GM23248 (cell line): ENCODE measurements around the gene ZNF354C. TPM values are rescaled to one million over a fixed set of nuclear protein-coding genes. Genes with fewer than 3 reads are reported as not detected.

Experiments
- DNase-seq: peaks from one replicate; pipeline ENCODE4 v3.0.0-alpha.2; 2015
- H2AFZ ChIP-seq: fragments of 200-600 bp; sonication (generic); 2 replicates; pipeline ENCODE4 v1.6.1; 2016; ENCODE audit warnings: antibody characterized with exemption
- H3F3A ChIP-seq: fragments of 200-600 bp; sonication (generic); 2 replicates; pipeline ENCODE4 v1.6.1; 2016; ENCODE audit warnings: mild to moderate bottlenecking, antibody characterized with exemption, mixed run types; ENCODE audit not compliant: insufficient read depth
- H3K27ac ChIP-seq: fragments of 200-600 bp; sonication (generic); 2 replicates; pipeline ENCODE4 v1.5.1; 2016; ENCODE audit warnings: mild to moderate bottlenecking
- H3K27me3 ChIP-seq: fragments of 200-600 bp; sonication (generic); replicated peaks from 2 replicates; pipeline ENCODE4 v1.6.1; 2016; ENCODE audit warnings: mild to moderate bottlenecking; ENCODE audit not compliant: insufficient read depth
- H3K36me3 ChIP-seq: fragments of 200-600 bp; sonication (generic); 2 replicates; pipeline ENCODE4 v1.6.1; 2016; ENCODE audit warnings: low read depth, mild to moderate bottlenecking
- H3K4me1 ChIP-seq: fragments of 200-600 bp; sonication (generic); 2 replicates; pipeline ENCODE4 v1.6.1; 2016; ENCODE audit warnings: mild to moderate bottlenecking; ENCODE audit not compliant: insufficient read depth
- H3K4me2 ChIP-seq: fragments of 200-600 bp; sonication (generic); one replicate; pipeline ENCODE4 v1.6.1; 2016; ENCODE audit warnings: mild to moderate bottlenecking; ENCODE audit not compliant: unreplicated experiment
- H3K4me3 ChIP-seq: fragments of 200-600 bp; sonication (generic); 2 replicates; pipeline ENCODE4 v1.5.1; 2016; ENCODE audit warnings: mild to moderate bottlenecking
- H3K79me2 ChIP-seq: fragments of 200-600 bp; sonication (generic); 2 replicates; pipeline ENCODE4 v1.6.1; 2016; ENCODE audit warnings: mild to moderate bottlenecking; ENCODE audit not compliant: insufficient read depth
- H3K9ac ChIP-seq: fragments of 200-600 bp; sonication (generic); 2 replicates; pipeline ENCODE4 v1.6.1; 2016; ENCODE audit warnings: mild to moderate bottlenecking
- H3K9me2 ChIP-seq: fragments of 200-600 bp; sonication (generic); 2 replicates; pipeline ENCODE4 v1.6.1; 2016; ENCODE audit warnings: mixed run types, mild to moderate bottlenecking, moderate library complexity; ENCODE audit not compliant: insufficient read depth
- H3K9me3 ChIP-seq: fragments of 200-600 bp; sonication (generic); one replicate; pipeline ENCODE4 v1.6.1; 2017; ENCODE audit warnings: low read depth
- H4K20me1 ChIP-seq: fragments of 200-600 bp; sonication (generic); 2 replicates; pipeline ENCODE4 v1.6.0; 2016; ENCODE audit not compliant: insufficient read depth
- EZH2 ChIP-seq: fragments of 200-600 bp; sonication (generic); IDR thresholded peaks from 2 replicates; pipeline ENCODE4 v1.6.1; 2018; ENCODE audit warnings: antibody characterized with exemption, mild to moderate bottlenecking; ENCODE audit not compliant: insufficient read depth, poor library complexity, severe bottlenecking
- EZH2phosphoT487 ChIP-seq: fragments of 200-600 bp; sonication (generic); IDR thresholded peaks from 2 replicates; pipeline ENCODE4 v1.6.1; 2018; ENCODE audit warnings: antibody characterized with exemption, moderate library complexity, mild to moderate bottlenecking, low read depth; ENCODE audit not compliant: insufficient read depth
- WGBS, 2 experiments: methylation state at CpG; one replicate each; pipeline ENCODE4 v1.1.6; 2015 to 2017; ENCODE audit warnings: low lambda C conversion rate in 2 of 2, low coverage in 1 of 2; ENCODE audit errors: missing lambda C conversion rate in 2 of 2; 5-methylcytosine and 5-hydroxymethylcytosine counted together
- in situ Hi-C: fragments of 300-500 bp; cut with MboI; formaldehyde crosslinking; loops from 2 replicates; pipeline ENCODE4 v1.15.0; 2020
- polyA plus RNA-seq: library from polyadenylated mRNA; unstranded; fragments of >200 nt; fragmentation: Nextera tagmentation; extraction: Ambion mirVana; gene quantifications from 2 replicates; pipeline ENCODE4 v1.2.1, GENCODE V29; 2016
- total RNA-seq: library from RNA; depleted of rRNA; stranded (reverse); fragments of >200 nt; shearing (Covaris generic); gene quantifications from 2 replicates; pipeline ENCODE4 v1.2.3, GENCODE V29; 2014

Gene ZNF354C
- total and polyA plus RNA-seq, 2 experiments from 2014 or later, result 2.5 to 6.9 TPM

- no peaks in the 10 kb centered on the region for H3K9me3 ChIP-seq
- H3K79me2 ChIP-seq, result no peaks in the 10 kb centered on the region
- no peak for DNase-seq
- H3K9ac ChIP-seq, result no peak overlapping the region
- no peak overlapping the region for H3K4me2 ChIP-seq
- in situ Hi-C loops, result no loop called here
- H3K27ac ChIP-seq, result no peak overlapping the region
- no peaks in the 10 kb centered on the region for H4K20me1 ChIP-seq
- H3K9me2 ChIP-seq, result no peaks in the 10 kb centered on the region
- H3K4me3 ChIP-seq, result no peak overlapping the region
- TF ChIP-seq EZH2 (no peak), EZH2phosphoT487 (no peak)
- 95 to 96% methylated on average over 15 of the region's 15 CpGs for WGBS, 2 experiments
- no peaks in the 10 kb centered on the region for H3F3A ChIP-seq
- H3K36me3 ChIP-seq, result no peaks in the 10 kb centered on the region; the same call in 1 of the 2 replicates
- H2AFZ ChIP-seq, result no peak overlapping the region
- H3K4me1 ChIP-seq, result no peaks in the 10 kb centered on the region
- no peaks in the 10 kb centered on the region for H3K27me3 ChIP-seq
These were observed 59.4 kb downstream of the ZNF354C start for GRCh38 chr5:179119415-179120170.

- no peaks in the 10 kb centered on the region for H3K9me3 ChIP-seq
- no peak overlapping the region for H3K9ac ChIP-seq
- in situ Hi-C loops, result no loop called here
- H3K27me3 ChIP-seq, result no peaks in the 10 kb centered on the region
- H4K20me1 ChIP-seq, result no peaks in the 10 kb centered on the region
- H3K36me3 ChIP-seq, result no peaks in the 10 kb centered on the region; the same call in 1 of the 2 replicates
- H3K9me2 ChIP-seq, result no peaks in the 10 kb centered on the region
- H2AFZ ChIP-seq, result no peak overlapping the region
- no peak for DNase-seq
- H3K4me1 ChIP-seq, result no peaks in the 10 kb centered on the region
- 97 to 98% methylated on average over 23 to 35 of the region's 35 CpGs for WGBS, 2 experiments
- no peak overlapping the region for H3K4me3 ChIP-seq
- H3K4me2 ChIP-seq, result no peak overlapping the region
- H3K79me2 ChIP-seq, result no peaks in the 10 kb centered on the region
- H3F3A ChIP-seq, result no peaks in the 10 kb centered on the region
- no peak for TF ChIP-seq EZH2
- no peak for TF ChIP-seq EZH2phosphoT487
- no peak overlapping the region for H3K27ac ChIP-seq
These were observed 60.3 kb downstream of the ZNF354C start for GRCh38 chr5:179120421-179120861.

GRCh38 chr5:179120951-179121666, 60.9 kb downstream of the ZNF354C start:
- Histone ChIP-seq H3K4me3 (no peak overlapping the region), H3F3A (no peaks in the 10 kb centered on the region), H3K9ac (no peak overlapping the region), H4K20me1 (no peaks in the 10 kb centered on the region), H3K27ac (no peak overlapping the region), H3K27me3 (no peaks in the 10 kb centered on the region), H3K36me3 (no peaks in the 10 kb centered on the region; the same call in 1 of the 2 replicates), H3K4me2 (no peak overlapping the region), H3K79me2 (no peaks in the 10 kb centered on the region), H3K9me3 (no peaks in the 10 kb centered on the region), H3K9me2 (no peaks in the 10 kb centered on the region), H3K4me1 (no peaks in the 10 kb centered on the region), H2AFZ (no peak overlapping the region)
- TF ChIP-seq EZH2phosphoT487 (no peak), EZH2 (no peak)
- in situ Hi-C loops, result no loop called here
- WGBS, 2 experiments, result 93 to 96% methylated on average over 48 to 75 of the region's 75 CpGs
- DNase-seq, result no peak

- no peaks in the 10 kb centered on the region for H3F3A ChIP-seq
- TF ChIP-seq EZH2phosphoT487 (no peak), EZH2 (no peak)
- no peaks in the 10 kb centered on the region for H3K4me1 ChIP-seq
- 96 to 97% methylated on average over 13 to 23 of the region's 25 CpGs for WGBS, 2 experiments
- no peak overlapping the region for H3K9ac ChIP-seq
- H3K9me2 ChIP-seq, result no peaks in the 10 kb centered on the region
- H3K9me3 ChIP-seq, result no peaks in the 10 kb centered on the region
- no peaks in the 10 kb centered on the region for H3K79me2 ChIP-seq
- H4K20me1 ChIP-seq, result no peaks in the 10 kb centered on the region
- H3K27me3 ChIP-seq, result no peaks in the 10 kb centered on the region
- DNase-seq, result no peak
- H2AFZ ChIP-seq, result no peak overlapping the region
- in situ Hi-C loops, result no loop called here
- no peak overlapping the region for H3K4me2 ChIP-seq
- H3K27ac ChIP-seq, result no peak overlapping the region
- H3K36me3 ChIP-seq, result no peaks in the 10 kb centered on the region; the same call in 1 of the 2 replicates
- H3K4me3 ChIP-seq, result no peak overlapping the region
These were observed 61.5 kb downstream of the ZNF354C start for GRCh38 chr5:179121667-179122111.
